Nephron progenitor cell (in vitro differentiated cells): ENCODE data around the gene TNS4.

Experiments used
- DNase-seq: peaks from one replicate; pipeline ENCODE4 v3.0.0; 2021
- H3K27ac Mint-ChIP-seq: 2 replicates; pipeline ENCODE4 v1.8.0; 2021; ENCODE audit warnings: mild to moderate bottlenecking, moderate library complexity, mixed read lengths
- H3K27me3 Mint-ChIP-seq: 2 replicates; pipeline ENCODE4 v1.8.0; 2021; ENCODE audit warnings: mild to moderate bottlenecking, low read depth, mixed read lengths; ENCODE audit not compliant: poor library complexity
- H3K36me3 Mint-ChIP-seq: 2 replicates; pipeline ENCODE4 v1.8.0; 2021; ENCODE audit warnings: low read depth, mixed read lengths
- H3K4me1 Mint-ChIP-seq: 2 replicates; pipeline ENCODE4 v1.8.0; 2021; ENCODE audit warnings: mixed read lengths
- H3K4me3 Mint-ChIP-seq: 2 replicates; pipeline ENCODE4 v1.8.0; 2021; ENCODE audit warnings: mild to moderate bottlenecking, moderate library complexity, mixed read lengths
- H3K9me3 Mint-ChIP-seq: 2 replicates; pipeline ENCODE4 v1.8.0; 2021; ENCODE audit warnings: mild to moderate bottlenecking, moderate library complexity, mixed read lengths
- CTCF ChIP-seq: fragments of 200-600 bp; sonication (generic); IDR thresholded peaks from 2 replicates; pipeline ENCODE4 v1.5.0; 2021; ENCODE audit warnings: antibody characterized with exemption

The TNS4 gene

GRCh38 chr17:40436636-40437035 is 64.8 kb downstream of the TNS4 start:
- no peaks in the 10 kb centered on the region for H3K9me3 Mint-ChIP-seq
- H3K27ac Mint-ChIP-seq, result no peak overlapping the region
- H3K27me3 Mint-ChIP-seq, result peaks cover 14% of the 10 kb centered on the region
- H3K36me3 Mint-ChIP-seq, result no peaks in the 10 kb centered on the region
- no peak for DNase-seq
- no peak for TF ChIP-seq CTCF
- H3K4me3 Mint-ChIP-seq, result no peak overlapping the region
- peaks cover 13% of the 10 kb centered on the region for H3K4me1 Mint-ChIP-seq

DNA sequence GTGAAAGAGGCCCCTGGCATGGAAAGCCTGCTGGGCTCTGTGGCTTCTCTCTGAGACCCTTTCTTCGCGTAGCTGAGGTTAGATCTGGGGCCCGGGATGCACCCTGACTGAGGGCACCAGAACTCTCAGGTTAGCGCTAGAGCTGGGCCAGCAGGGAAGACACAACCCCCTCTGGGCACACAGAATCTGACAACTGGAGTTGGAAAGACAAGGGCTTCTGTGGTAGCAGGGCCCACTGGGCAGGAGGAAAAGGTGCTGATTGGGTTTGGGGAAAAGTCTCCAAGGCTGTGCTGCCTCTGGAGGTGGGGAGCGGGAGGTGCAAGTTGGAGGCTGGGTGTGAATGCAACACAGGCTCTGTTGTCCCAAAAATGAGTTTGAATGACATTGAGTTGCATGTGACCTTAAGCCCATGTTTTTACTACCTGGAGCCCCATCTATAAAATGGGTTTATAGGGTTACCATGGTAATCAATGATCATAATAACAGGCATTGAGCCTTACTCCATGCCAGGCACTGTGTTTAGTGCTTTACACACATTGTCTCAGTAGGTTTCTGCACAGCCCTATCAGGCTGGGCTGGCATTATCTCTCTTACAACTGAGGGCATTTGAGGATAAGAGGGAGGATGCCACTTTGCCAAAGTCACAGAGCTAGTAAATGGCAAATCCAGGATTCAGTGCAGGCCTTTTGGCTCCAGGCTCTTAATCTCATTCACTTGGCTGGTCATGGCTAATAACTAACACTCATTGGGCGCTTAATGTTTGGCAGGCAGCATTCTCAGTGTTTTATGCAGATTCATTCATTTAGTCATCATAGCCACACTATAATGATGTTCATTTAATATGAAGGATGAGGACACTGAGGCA is 67.6 kb downstream of the TNS4 start:
- peaks cover 6% of the 10 kb centered on the region for H3K4me1 Mint-ChIP-seq
- peak; percentile 44 for DNase-seq
- no peak overlapping the region for H3K4me3 Mint-ChIP-seq
- TF ChIP-seq CTCF, result peak; percentile 57
- no peaks in the 10 kb centered on the region for H3K36me3 Mint-ChIP-seq
- peaks cover 12% of the 10 kb centered on the region for H3K27me3 Mint-ChIP-seq
- no peaks in the 10 kb centered on the region for H3K9me3 Mint-ChIP-seq
- no peak overlapping the region for H3K27ac Mint-ChIP-seq

DNA sequence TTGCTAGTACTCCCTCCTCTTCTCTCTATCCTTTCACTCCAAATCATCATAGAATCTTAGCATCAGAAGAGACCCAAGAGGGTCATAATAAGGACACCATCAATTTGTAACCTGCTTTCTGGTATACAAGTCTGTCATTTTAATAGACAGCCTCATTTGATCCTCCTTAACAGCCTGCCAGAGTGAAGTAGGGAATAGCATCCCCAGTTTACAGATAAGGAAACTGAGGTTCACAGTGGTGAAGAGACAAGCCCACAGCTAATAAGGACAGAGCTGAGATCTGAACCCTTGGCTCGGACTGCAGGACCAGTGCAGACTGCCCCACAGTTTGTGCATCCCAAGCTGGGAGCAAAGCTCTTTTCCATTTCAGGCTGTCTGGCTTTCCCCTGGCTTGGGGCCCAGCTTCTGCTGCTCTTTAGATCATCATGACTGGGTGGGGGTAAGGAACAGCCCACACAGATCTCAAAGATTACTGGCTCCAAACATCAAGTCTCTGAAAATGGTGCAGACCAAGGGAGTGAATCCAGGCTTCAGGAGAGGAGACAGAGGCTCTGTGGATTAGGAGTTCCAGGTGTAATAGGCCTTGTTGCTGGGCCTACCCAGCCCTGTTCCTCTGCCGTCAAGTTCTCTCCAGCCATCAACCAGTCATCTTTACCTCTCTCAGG is 68.4 kb downstream of the TNS4 start:
- Mint-ChIP-seq H3K4me1 (peaks cover 6% of the 10 kb centered on the region), H3K27me3 (peaks cover 12% of the 10 kb centered on the region), H3K36me3 (no peaks in the 10 kb centered on the region), H3K27ac (no peak overlapping the region), H3K9me3 (peaks cover 3% of the 10 kb centered on the region), H3K4me3 (no peak overlapping the region)
- no peak for TF ChIP-seq CTCF
- DNase-seq, result no peak

GRCh38 chr17:40431231-40431602 is 70.2 kb downstream of the TNS4 start:
- TF ChIP-seq CTCF, result no peak
- H3K36me3 Mint-ChIP-seq, result no peaks in the 10 kb centered on the region
- H3K4me3 Mint-ChIP-seq, result no peak overlapping the region
- peaks cover 7% of the 10 kb centered on the region for H3K9me3 Mint-ChIP-seq
- peaks cover 11% of the 10 kb centered on the region for H3K4me1 Mint-ChIP-seq
- H3K27ac Mint-ChIP-seq, result no peak overlapping the region
- H3K27me3 Mint-ChIP-seq, result peaks cover 17% of the 10 kb centered on the region
- no peak for DNase-seq

DNA sequence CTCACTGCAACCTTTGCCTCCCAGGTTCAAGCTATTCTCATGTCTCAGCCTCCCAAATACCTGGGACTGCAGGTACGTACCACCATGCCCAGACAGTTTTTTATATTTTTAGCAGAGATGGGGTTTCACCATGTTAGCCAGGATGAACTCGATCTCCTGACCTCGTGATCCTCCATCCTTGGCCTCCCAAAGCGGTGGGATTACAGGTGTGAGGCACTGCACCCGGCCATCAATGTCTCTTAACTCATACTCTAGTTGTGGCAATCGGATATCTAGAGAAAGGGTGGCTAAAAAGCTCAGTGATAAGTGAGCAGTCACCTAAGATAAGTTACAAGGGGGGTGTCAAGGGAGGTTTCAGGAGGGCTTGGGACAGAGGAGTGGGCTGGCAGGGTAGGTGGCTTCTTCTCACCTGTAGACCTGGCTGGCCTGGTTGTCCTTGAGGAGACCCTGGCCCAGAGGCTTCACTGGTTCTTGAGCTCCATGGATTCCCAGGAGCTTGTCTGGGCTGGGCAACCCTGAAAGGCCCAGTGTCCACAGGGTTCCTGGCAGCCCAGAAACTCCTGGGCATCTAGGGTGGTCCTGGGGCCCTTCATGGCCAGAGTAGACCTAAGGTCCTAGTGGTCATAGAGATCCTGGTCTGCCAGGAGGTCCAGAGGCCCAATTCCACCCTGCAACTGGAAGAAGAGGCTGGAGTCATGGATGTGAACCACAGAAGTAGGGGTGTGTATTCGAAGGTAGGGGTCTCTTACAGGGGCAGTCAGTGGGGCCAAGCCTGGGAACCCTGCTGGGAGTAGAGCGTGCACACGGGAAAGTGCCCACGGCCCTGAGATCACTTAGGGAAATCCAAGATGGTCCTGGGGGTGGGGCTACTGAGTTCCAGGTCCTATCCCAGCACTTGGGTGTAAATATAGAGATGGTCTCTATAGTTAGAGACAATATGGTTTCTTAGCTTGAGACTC is 70.9 kb downstream of the TNS4 start:
- DNase-seq, result no peak

More for the DNA sequence above, 70.9 kb downstream of the TNS4 start:
- Mint-ChIP-seq H3K4me3 (no peak overlapping the region), H3K27ac (no peak overlapping the region), H3K9me3 (peaks cover 7% of the 10 kb centered on the region), H3K27me3 (peaks cover 17% of the 10 kb centered on the region), H3K4me1 (peaks cover 16% of the 10 kb centered on the region), H3K36me3 (no peaks in the 10 kb centered on the region)
- TF ChIP-seq CTCF, result no peak
